Glutamatergic neuron (in vitro differentiated cells): ENCODE results near the gene TRMT10C. TPM values are rescaled to one million over a fixed set of nuclear protein-coding genes. Genes with fewer than 3 reads are reported as not detected.
A peak's percentile ranks its signal among the peaks of the same experiment; 100 is the strongest.

ENCODE experiments used
- DNase-seq: peaks from one replicate; pipeline ENCODE4 v3.0.0; 2022
- H3K27ac Mint-ChIP-seq: one replicate; pipeline ENCODE4 v1.8.0; 2020; ENCODE audit warnings: mild to moderate bottlenecking, mixed read lengths, inconsistent platforms; ENCODE audit not compliant: unreplicated experiment
- H3K27me3 Mint-ChIP-seq: one replicate; pipeline ENCODE4 v1.8.0; 2020; ENCODE audit warnings: mild to moderate bottlenecking, moderate library complexity, mixed read lengths, inconsistent platforms; ENCODE audit not compliant: unreplicated experiment
- H3K36me3 Mint-ChIP-seq: one replicate; pipeline ENCODE4 v1.8.0; 2020; ENCODE audit warnings: mild to moderate bottlenecking, mixed read lengths, inconsistent platforms; ENCODE audit not compliant: unreplicated experiment
- H3K4me1 Mint-ChIP-seq: one replicate; pipeline ENCODE4 v1.8.0; 2020; ENCODE audit warnings: mild to moderate bottlenecking, low read depth, mixed read lengths, inconsistent platforms; ENCODE audit not compliant: unreplicated experiment
- H3K4me3 Mint-ChIP-seq: one replicate; pipeline ENCODE4 v1.8.0; 2020; ENCODE audit warnings: mild to moderate bottlenecking, mixed read lengths, inconsistent platforms; ENCODE audit not compliant: unreplicated experiment
- H3K9me3 Mint-ChIP-seq: one replicate; pipeline ENCODE4 v1.8.0; 2020; ENCODE audit warnings: mild to moderate bottlenecking, moderate library complexity, mixed read lengths, inconsistent platforms; ENCODE audit not compliant: unreplicated experiment
- CTCF ChIP-seq: fragments of 200-600 bp; sonication (generic); IDR thresholded peaks from one replicate; pipeline ENCODE4 v1.5.0; 2021; ENCODE audit not compliant: partially characterized antibody, unreplicated experiment
- total RNA-seq: library from RNA; stranded (reverse); fragmentation: NEBNext Ultra II Directional; extraction: Animal tissue kit (Norgen Biotek cat#: 25700); gene quantifications from one replicate; pipeline ENCODE4 v1.2.1, GENCODE V29; 2021; ENCODE audit not compliant: unreplicated experiment

Gene TRMT10C
- total RNA-seq, 1 donor from 2014 or later = 23.5 TPM

GRCh38 chr3:101556064-101556463 lies 5.6 kb upstream of the TRMT10C start:
- Mint-ChIP-seq H3K27me3 (peaks cover 2% of the 10 kb centered on the region), H3K27ac (no peak overlapping the region), H3K4me3 (no peak overlapping the region), H3K4me1 (no peaks in the 10 kb centered on the region), H3K36me3 (peaks cover 3% of the 10 kb centered on the region), H3K9me3 (peaks cover 4% of the 10 kb centered on the region)
- no peak for DNase-seq
- TF ChIP-seq CTCF = no peak

GRCh38 chr3:101567528-101568317 lies 6.1 kb downstream of the TRMT10C start:
- no peak overlapping the region for H3K4me3 Mint-ChIP-seq
- H3K9me3 Mint-ChIP-seq = no peaks in the 10 kb centered on the region

GRCh38 chr3:101571028-101571895 lies 9.6 kb downstream of the TRMT10C start:
- Mint-ChIP-seq H3K27me3 (no peaks in the 10 kb centered on the region), H3K36me3 (no peaks in the 10 kb centered on the region), H3K9me3 (peaks cover 8% of the 10 kb centered on the region), H3K4me3 (no peak overlapping the region), H3K4me1 (peaks cover 10% of the 10 kb centered on the region), H3K27ac (no peak overlapping the region)
- TF ChIP-seq CTCF = no peak
- no peak for DNase-seq

More at GRCh38 chr3:101567528-101568317, 6.1 kb downstream of the TRMT10C start:
- TF ChIP-seq CTCF = no peak
- Mint-ChIP-seq H3K36me3 (no peaks in the 10 kb centered on the region), H3K27me3 (no peaks in the 10 kb centered on the region), H3K27ac (no peak overlapping the region), H3K4me1 (peaks cover 7% of the 10 kb centered on the region)
- DNase-seq = no peak

GRCh38 chr3:101573449-101574387 lies 12.1 kb downstream of the TRMT10C start, which contains the start of gene PCNP:
Gene PCNP (plus strand): TSS chr3:101574180. CDS start chr3:101574216, 36 bp downstream.
- peak; percentile 99 for DNase-seq
- H3K27me3 Mint-ChIP-seq = no peaks in the 10 kb centered on the region
- peak; percentile 94 for TF ChIP-seq CTCF
- peak within 1 kb of the TSS; percentile 99 for H3K27ac Mint-ChIP-seq
- H3K4me1 Mint-ChIP-seq = peaks cover 10% of the 10 kb centered on the region
- H3K36me3 Mint-ChIP-seq = peaks cover 4% of the 10 kb centered on the region
- H3K4me3 Mint-ChIP-seq = peak within 1 kb of the TSS; percentile 94
- H3K9me3 Mint-ChIP-seq = peaks cover 8% of the 10 kb centered on the region
